M059J (cell line): ENCODE results near the gene NXPE1. TPM values are rescaled to one million over a fixed set of nuclear protein-coding genes. Genes with fewer than 3 reads are reported as not detected.

Experiments used
- DNase-seq: peaks from one replicate; pipeline ENCODE4 v3.0.0-alpha.2; 2012; ENCODE audit warnings: low read depth
- total RNA-seq: library from RNA; depleted of rRNA; stranded (reverse); fragments of >200 nt; shearing (Covaris generic); gene quantifications from 2 replicates; pipeline ENCODE4 v1.2.3, GENCODE V29; 2014; rRNA removed

NXPE1 gene
- total RNA-seq, 1 experiment from 2014 or later = not detected

GRCh38 chr11:114562166-114562916 is 2.7 kb upstream of the NXPE1 start:
- peak; percentile 2 for DNase-seq

GRCh38 chr11:114556135-114556534 is 3.5 kb downstream of the NXPE1 start:
- no peak for DNase-seq

- DNase-seq = no peak
Measured at GRCh38 chr11:114553642-114554041, 6.0 kb downstream of the NXPE1 start.

GRCh38 chr11:114551060-114551459 is 8.6 kb downstream of the NXPE1 start:
- DNase-seq = no peak

GRCh38 chr11:114525682-114526081 is 34.0 kb downstream of the NXPE1 start:
- no peak for DNase-seq

- no peak for DNase-seq
Measured at GRCh38 chr11:114524122-114524521, 35.6 kb downstream of the NXPE1 start.

GRCh38 chr11:114522818-114523217 is 36.9 kb downstream of the NXPE1 start:
- DNase-seq = no peak

- DNase-seq = no peak
Measured at GRCh38 chr11:114511538-114511937, 48.1 kb downstream of the NXPE1 start.

- DNase-seq = no peak
Measured at GRCh38 chr11:114511079-114511478, 48.6 kb downstream of the NXPE1 start.

- DNase-seq = peak; percentile 33
Measured at GRCh38 chr11:114501901-114502300, 57.8 kb downstream of the NXPE1 start.

- DNase-seq = peak; percentile 3
Measured at GRCh38 chr11:114499756-114500155, 59.9 kb downstream of the NXPE1 start.

- DNase-seq = no peak
Measured at GRCh38 chr11:114496915-114497314, 62.8 kb downstream of the NXPE1 start.

- no peak for DNase-seq
Measured at GRCh38 chr11:114483929-114484328, 75.8 kb downstream of the NXPE1 start.

GRCh38 chr11:114482114-114482513 is 77.6 kb downstream of the NXPE1 start:
- DNase-seq = no peak

- peak; percentile 5 for DNase-seq
Measured at GRCh38 chr11:114479331-114479730, 80.3 kb downstream of the NXPE1 start.

GRCh38 chr11:114478768-114479167 is 80.9 kb downstream of the NXPE1 start:
- peak; percentile 5 for DNase-seq

- no peak for DNase-seq
Measured at GRCh38 chr11:114478001-114478410, 81.7 kb downstream of the NXPE1 start.

- no peak for DNase-seq
Measured at GRCh38 chr11:114472661-114473060, 87.0 kb downstream of the NXPE1 start.

Other genes with a start within 250 kb of the NXPE1 start
- 0.74 and 1.8 TPM in 2 replicates for gene C11orf71, start 159.4 kb downstream of the NXPE1 start, total RNA-seq
- 35.1 and 52.8 TPM in 2 replicates for gene RBM7, start 159.2 kb downstream of the NXPE1 start, total RNA-seq
- gene REXO2, start 120.4 kb downstream of the NXPE1 start, total RNA-seq = 156 and 169 TPM in 2 replicates
- not detected in 2 replicates for gene NXPE4, start 35.9 kb upstream of the NXPE1 start, total RNA-seq
- not detected in 2 replicates for gene NXPE2, start 118.6 kb upstream of the NXPE1 start, total RNA-seq